IMR-90 (cell line): ENCODE results near the gene CSNK2A2. TPM values are rescaled to one million over a fixed set of nuclear protein-coding genes. Genes with fewer than 3 reads are reported as not detected.

ENCODE experiments used
- ATAC-seq: fragments of 200-7000 bp; cut with Tn5 transposase; 2 replicates; pipeline ENCODE4 v1.9.1; 2020; ENCODE audit warnings: low read depth, mild to moderate bottlenecking, moderate library complexity
- BruUV-seq: library from RNA; stranded (reverse); fragments of 400-500 nt; replicated peaks from 2 replicates; lab custom pipeline; 2021; lab: Mats Ljungman, UMichigan
- CTCF ChIA-PET: fragments of 300-600 bp; formaldehyde crosslinking; extraction: SDS; loops from one replicate; lab custom pipeline; 2021; ENCODE audit warnings: antibody characterized with exemption; lab: Yijun Ruan, JAX
- POLR2A ChIA-PET: fragments of 300-600 bp; sonication (Branson Sonifier 250); formaldehyde crosslinking; loops from one replicate; lab custom pipeline; 2022; ENCODE audit warnings: antibody characterized with exemption; ENCODE audit not compliant: unreplicated experiment; lab: Charles Lee
- DNase-seq: peaks from one replicate; pipeline ENCODE4 v3.0.0; 2013
- H2AFZ ChIP-seq: replicated peaks from 2 replicates; pipeline ENCODE3; 2013; ENCODE audit warnings: low read length, mild to moderate bottlenecking; ENCODE audit not compliant: poor library complexity
- H2AK5ac ChIP-seq: 2 replicates; pipeline ENCODE4 v1.6.1; 2013; ENCODE audit warnings: low read depth, low read length, inconsistent platforms
- H2AK9ac ChIP-seq: replicated peaks from 2 replicates; pipeline ENCODE3; 2013; ENCODE audit warnings: mild to moderate bottlenecking, low read depth, low read length, moderate library complexity; ENCODE audit not compliant: poor library complexity
- H2BK120ac ChIP-seq: 2 replicates; pipeline ENCODE4 v1.6.1; 2013; ENCODE audit warnings: low read depth, low read length, inconsistent platforms
- H2BK15ac ChIP-seq: 3 replicates; pipeline ENCODE4 v1.6.1; 2013; ENCODE audit warnings: low read depth, low read length, inconsistent platforms
- H2BK20ac ChIP-seq: 2 replicates; pipeline ENCODE4 v1.6.1; 2013; ENCODE audit warnings: low read depth, mild to moderate bottlenecking, inconsistent platforms, low read length, moderate library complexity
- H2BK5ac ChIP-seq: 2 replicates; pipeline ENCODE4 v1.6.1; 2013; ENCODE audit warnings: mild to moderate bottlenecking, low read depth, low read length, inconsistent platforms; ENCODE audit not compliant: poor library complexity, severe bottlenecking
- H3K14ac ChIP-seq: replicated peaks from 2 replicates; pipeline ENCODE4 v1.6.1; 2013; ENCODE audit warnings: low read depth, low read length, inconsistent platforms
- H3K18ac ChIP-seq: 2 replicates; pipeline ENCODE4 v1.6.1; 2013; ENCODE audit warnings: low read depth, low read length, control low read depth
- H3K23ac ChIP-seq: 2 replicates; pipeline ENCODE4 v1.6.1; 2013; ENCODE audit warnings: low read depth, low read length, inconsistent platforms
- H3K27ac ChIP-seq: 2 replicates; pipeline ENCODE4 v1.5.1; 2013; ENCODE audit warnings: mild to moderate bottlenecking, control low read depth, low read length; ENCODE audit not compliant: insufficient read depth
- H3K27me3 ChIP-seq: 2 replicates; pipeline ENCODE4 v1.6.1; 2013; ENCODE audit warnings: low read length; ENCODE audit not compliant: control insufficient read depth, insufficient read depth
- H3K36me3 ChIP-seq: 2 replicates; pipeline ENCODE4 v1.6.1; 2013; ENCODE audit warnings: low read length, mixed read lengths; ENCODE audit not compliant: control insufficient read depth, insufficient read depth
- H3K4ac ChIP-seq: 2 replicates; pipeline ENCODE4 v1.6.1; 2013; ENCODE audit warnings: low read depth, low read length, inconsistent platforms
- H3K4me1 ChIP-seq: 2 replicates; pipeline ENCODE4 v1.6.1; 2013; ENCODE audit warnings: low read length, mixed read lengths; ENCODE audit not compliant: control insufficient read depth, insufficient read depth
- H3K4me2 ChIP-seq: 2 replicates; pipeline ENCODE4 v1.6.1; 2013; ENCODE audit warnings: low read depth, mild to moderate bottlenecking, control low read depth, low read length, moderate library complexity
- H3K4me3 ChIP-seq: 2 replicates; pipeline ENCODE4 v1.5.1; 2013; ENCODE audit warnings: low read depth, mild to moderate bottlenecking, control low read depth, low read length, moderate library complexity; ENCODE audit not compliant: insufficient read depth
- H3K56ac ChIP-seq: 2 replicates; pipeline ENCODE4 v1.6.1; 2013; ENCODE audit warnings: low read length, inconsistent platforms; ENCODE audit not compliant: insufficient read depth; ENCODE audit errors: extremely low read depth
- H3K79me1 ChIP-seq, 2 experiments: 2 replicates each; pipeline ENCODE4 v1.6.1; 2013; ENCODE audit warnings: low read length in 2 of 2, inconsistent platforms in 1 of 2, low read depth in 1 of 2
- H3K9ac ChIP-seq: 2 replicates; pipeline ENCODE4 v1.6.1; 2013; ENCODE audit warnings: low read depth, low read length, control low read depth
- H3K9me1 ChIP-seq: 2 replicates; pipeline ENCODE4 v1.6.1; 2013; ENCODE audit warnings: low read length, inconsistent platforms; ENCODE audit not compliant: insufficient read depth
- H3K9me3 ChIP-seq: 2 replicates; pipeline ENCODE4 v1.6.1; 2013; ENCODE audit warnings: low read length; ENCODE audit not compliant: control insufficient read depth, insufficient read depth
- H4K20me1 ChIP-seq: 2 replicates; pipeline ENCODE4 v1.6.1; 2013; ENCODE audit warnings: low read length, inconsistent platforms; ENCODE audit not compliant: insufficient read depth
- H4K5ac ChIP-seq: 2 replicates; pipeline ENCODE4 v1.6.1; 2013; ENCODE audit warnings: mild to moderate bottlenecking, low read depth, low read length, control low read depth
- H4K8ac ChIP-seq, 2 experiments: 2 replicates each; pipeline ENCODE4 v1.6.1; 2013; ENCODE audit warnings: low read depth in 2 of 2, low read length in 2 of 2, control low read depth in 1 of 2, inconsistent platforms in 1 of 2
- H4K91ac ChIP-seq: 2 replicates; pipeline ENCODE4 v1.6.1; 2013; ENCODE audit warnings: low read depth, low read length, inconsistent platforms; ENCODE audit not compliant: insufficient read depth
- CEBPB ChIP-seq: IDR thresholded peaks from 2 replicates; pipeline ENCODE4 v1.6.1; 2012; ENCODE audit warnings: low read depth, low read length, improper control_type of control experiment
- RCOR1 ChIP-seq: IDR thresholded peaks from 2 replicates; pipeline ENCODE4 v1.6.1; 2012; ENCODE audit warnings: mild to moderate bottlenecking, low read length, improper control_type of control experiment; ENCODE audit not compliant: insufficient replicate concordance
- WGBS, 2 experiments: methylation state at CpG; one replicate each; pipeline versions ENCODE4 v1.1.5 to v1.1.7; 2013; ENCODE audit warnings: missing lambda C conversion rate in 2 of 2; ENCODE audit not compliant: insufficient read length in 1 of 2; ENCODE audit errors: extremely low coverage in 2 of 2; 5-methylcytosine and 5-hydroxymethylcytosine counted together
- dilution Hi-C: fragments of 300-500 bp; cut with HindIII; formaldehyde crosslinking; loops from one replicate; pipeline ENCODE4 v1.14.3; 2018; ENCODE audit warnings: low sequenced_read_pairs; ENCODE audit not compliant: unreplicated experiment
- in situ Hi-C: fragments of 300-500 bp; cut with MboI; formaldehyde crosslinking; loops from 3 replicates; pipeline ENCODE4 v1.14.3; 2019; ENCODE audit warnings: low sequenced_read_pairs, inconsistent platforms, mixed read lengths
- intact Hi-C: fragments of 100-400 bp; cut with micrococcal nuclease; formaldehyde crosslinking; loops from 2 replicates; pipeline ENCODE4 v1.10.0; 2022
- polyA plus RNA-seq, 3 experiments: library from polyadenylated mRNA; depleted of rRNA; stranded (reverse); fragments of >200 nt; gene quantifications; 2 replicates each; pipeline ENCODE4 v1.2.3, GENCODE V29; 2012; ENCODE audit warnings: low replicate concordance in 1 of 3
- total RNA-seq: library from RNA; depleted of rRNA; stranded (reverse); fragments of >200 nt; gene quantifications from 2 replicates; pipeline ENCODE4 v1.2.3, GENCODE V29; 2012

The CSNK2A2 gene
- total and polyA plus RNA-seq, 2 of the 4 experiments (the other 2 are of a cell fraction), result 15.6 to 27.5 TPM

DNA sequence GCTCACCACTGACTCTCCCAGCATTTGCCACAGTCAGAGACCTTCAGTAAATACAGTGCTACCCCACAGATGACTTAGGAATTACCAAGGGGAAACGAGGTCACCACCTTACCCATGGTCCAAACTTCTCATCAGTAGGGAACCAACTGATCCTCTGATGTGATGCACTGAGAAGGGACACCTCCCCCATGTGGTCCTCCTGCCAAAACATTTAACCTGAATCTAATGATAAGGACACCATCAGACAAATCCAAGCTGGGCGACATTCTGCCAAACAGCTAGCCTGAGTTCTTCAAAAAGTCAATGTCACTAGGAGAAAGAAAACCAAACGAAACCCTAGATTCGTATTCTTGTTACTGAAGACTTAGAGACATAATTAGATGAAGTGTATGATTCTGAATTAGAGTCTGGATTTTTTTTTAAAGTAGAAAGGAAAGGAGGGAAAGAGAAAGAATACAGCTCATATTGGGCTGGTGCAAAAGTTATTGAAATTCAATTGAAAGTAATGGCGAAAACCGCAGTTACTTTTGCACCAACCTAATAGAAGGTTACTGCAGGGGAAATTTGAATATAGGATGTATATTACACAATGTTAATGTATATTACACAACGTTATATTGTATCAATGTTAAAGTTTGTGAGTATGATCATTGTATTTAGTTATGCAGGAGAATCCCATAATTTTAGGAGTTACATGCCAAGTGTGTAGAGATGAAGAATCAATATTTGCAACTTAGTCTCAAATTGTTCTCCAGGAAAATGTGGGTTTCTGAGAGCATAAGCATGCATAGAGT lies 2.3 kb upstream of the CSNK2A2 start:
- H2BK5ac ChIP-seq, result no peak overlapping the region
- H4K5ac ChIP-seq, result no peak overlapping the region
- H3K4me2 ChIP-seq, result no peak overlapping the region
- H3K79me1 ChIP-seq, result peaks cover 12 to 19% of the 10 kb centered on the region in 2 experiments
- H3K9ac ChIP-seq, result no peak overlapping the region
- no peak overlapping the region for H3K56ac ChIP-seq
- ChIA-PET CTCF (no interaction called here), POLR2A (interaction anchor here (0.6 kb wide), 1 partner anchor 1480 kb away, joined by 3 read pairs; no protein-coding TSS in a partner anchor)
- dilution Hi-C loops, result no loop called here
- no peak overlapping the region for H3K4me3 ChIP-seq
- no peak overlapping the region for H2AK5ac ChIP-seq
- H4K8ac ChIP-seq, result no peak overlapping the region
- TF ChIP-seq RCOR1 (no peak), CEBPB (0 out of 2 replicates have a peak, but pooled peaks have one; percentile 2)
- no CpG with 5 or more reads among the region's 7 CpGs for WGBS, 2 experiments
- in situ Hi-C loops, result no loop called here
- ATAC-seq (no peak), DNase-seq (no peak)
- no peak overlapping the region for H2BK20ac ChIP-seq
- no peak overlapping the region for H4K91ac ChIP-seq
- H2AFZ ChIP-seq, result no peak overlapping the region
- no peaks in the 10 kb centered on the region for H3K9me3 ChIP-seq
- no peak overlapping the region for H2AK9ac ChIP-seq
- H3K4me1 ChIP-seq, result peaks cover 4% of the 10 kb centered on the region
- no peak overlapping the region for H3K4ac ChIP-seq
- peaks cover 6% of the 10 kb centered on the region; the same call in 1 of the 2 replicates for H3K9me1 ChIP-seq
- intact Hi-C loops, result no loop called here
- H3K23ac ChIP-seq, result no peak overlapping the region
- H2BK120ac ChIP-seq, result no peak overlapping the region
- H4K20me1 ChIP-seq, result peaks cover 8% of the 10 kb centered on the region; the same call in 1 of the 2 replicates
- H3K36me3 ChIP-seq, result peaks cover 3% of the 10 kb centered on the region; the same call in 1 of the 2 replicates
- no peak overlapping the region for H3K18ac ChIP-seq
- H2BK15ac ChIP-seq, result no peak overlapping the region
- peaks cover 21% of the 10 kb centered on the region for H3K27me3 ChIP-seq
- BruUV-seq, result no TSS peak
- H3K14ac ChIP-seq, result no peak overlapping the region
- H3K27ac ChIP-seq, result no peak overlapping the region
